ENCODE data around the gene FOXO6.

The FOXO6 gene

DNA sequence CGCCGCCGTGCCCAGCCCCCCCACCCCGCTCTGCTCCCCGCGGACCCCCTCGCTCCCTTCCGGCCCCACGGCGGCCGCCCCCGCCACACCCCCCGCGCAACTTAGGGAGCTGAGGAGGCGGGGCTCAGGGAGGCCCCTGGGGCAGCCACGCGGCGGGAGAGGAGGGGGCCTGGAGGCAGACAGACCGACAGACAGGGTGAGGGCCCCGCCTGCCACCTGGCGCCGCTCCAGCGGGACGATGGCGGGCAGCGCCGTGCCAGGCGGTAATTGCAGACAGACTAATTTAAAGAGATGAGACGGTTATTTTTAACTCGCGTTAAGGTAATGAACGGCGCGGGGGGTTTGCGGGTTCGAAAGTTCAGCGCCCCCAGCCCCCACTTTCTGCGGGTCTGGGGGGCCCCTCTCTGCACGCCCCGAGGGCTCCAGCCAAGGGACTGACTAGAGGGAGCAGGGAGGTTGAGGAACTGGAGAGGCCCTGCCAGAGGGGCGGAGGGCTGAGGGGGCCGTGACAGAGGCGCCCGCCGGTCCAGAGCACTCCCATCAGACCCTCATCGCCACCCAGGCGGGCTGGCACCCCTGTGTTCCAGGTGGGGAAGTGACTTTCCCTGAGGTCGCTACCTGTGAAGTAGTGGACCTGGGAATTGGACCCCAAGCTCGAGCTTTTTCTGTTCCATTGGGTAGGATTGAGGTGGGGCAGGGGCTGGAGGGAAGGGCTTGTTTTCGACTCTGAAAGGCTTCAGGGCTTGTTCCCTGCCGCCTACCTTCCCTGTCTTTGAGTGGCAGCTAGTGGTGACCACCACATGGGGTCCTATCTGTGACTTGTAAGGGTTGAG, 5.4 kb downstream of the FOXO6 start:
- no peak for DNase-seq (ENCODE audit: low read depth in 2 of 2)

DNA sequence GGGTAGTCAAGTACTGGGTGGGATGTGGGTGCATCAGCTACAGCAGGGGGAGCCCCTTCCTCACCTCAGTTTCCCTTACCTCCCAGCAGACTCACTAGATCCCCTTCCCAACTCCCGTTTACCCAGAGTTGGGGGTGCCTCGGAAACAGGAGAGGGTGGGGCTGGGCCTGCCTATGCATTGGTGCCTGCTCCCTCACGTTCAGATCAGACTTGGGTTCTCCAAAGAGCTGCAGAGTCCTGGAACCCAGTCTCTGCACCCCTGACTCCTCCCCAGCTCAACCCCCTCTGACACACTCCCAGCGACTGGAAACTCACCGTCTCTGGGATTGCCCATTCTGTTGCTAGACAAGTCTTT, 6.0 kb downstream of the FOXO6 start:
- DNase-seq (ENCODE audit: low read depth in 2 of 2), result no peak

DNA sequence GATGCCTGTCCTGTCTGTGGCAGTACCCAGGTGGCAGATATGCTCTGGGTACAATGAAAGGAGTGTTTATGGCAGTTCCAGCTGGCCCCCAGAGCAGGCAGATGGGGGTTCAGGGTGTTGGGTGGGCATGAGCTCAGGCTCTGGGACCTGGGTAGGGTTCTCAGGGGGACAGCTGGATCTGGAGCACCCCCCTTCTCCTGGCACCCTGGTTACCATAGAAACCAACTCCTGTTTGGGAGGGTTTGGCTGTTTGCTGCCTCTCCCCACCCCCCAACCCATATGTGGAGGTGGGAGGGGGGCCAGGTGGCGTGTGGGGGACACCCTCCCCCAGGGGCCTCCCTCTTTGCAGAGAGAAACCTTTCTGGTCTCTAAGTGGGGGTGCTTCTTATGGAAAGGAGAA, 7.1 kb downstream of the FOXO6 start:
- no peak for DNase-seq (ENCODE audit: low read depth in 2 of 2)

DNA sequence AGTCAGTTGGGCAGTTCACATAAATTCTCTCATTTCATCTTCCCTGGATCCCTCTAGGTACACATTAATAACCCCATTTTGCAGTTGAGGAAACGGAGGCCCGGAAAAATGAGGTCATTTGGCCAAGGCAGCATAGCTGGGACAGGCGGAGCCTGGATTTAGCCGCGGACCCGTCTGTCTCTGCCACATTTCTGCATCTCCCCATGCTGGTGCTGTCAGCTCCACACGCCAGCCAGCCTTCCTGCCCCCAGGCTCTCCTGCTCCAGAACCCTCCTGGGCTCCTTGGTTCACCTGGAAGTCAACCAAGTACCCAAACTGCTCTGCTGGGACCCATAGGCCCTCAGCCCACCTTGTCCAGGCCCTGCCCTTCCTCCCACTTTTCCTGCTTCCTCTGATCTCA, 7.6 kb downstream of the FOXO6 start:
- no peak for DNase-seq (ENCODE audit: low read depth in 2 of 2)

DNA sequence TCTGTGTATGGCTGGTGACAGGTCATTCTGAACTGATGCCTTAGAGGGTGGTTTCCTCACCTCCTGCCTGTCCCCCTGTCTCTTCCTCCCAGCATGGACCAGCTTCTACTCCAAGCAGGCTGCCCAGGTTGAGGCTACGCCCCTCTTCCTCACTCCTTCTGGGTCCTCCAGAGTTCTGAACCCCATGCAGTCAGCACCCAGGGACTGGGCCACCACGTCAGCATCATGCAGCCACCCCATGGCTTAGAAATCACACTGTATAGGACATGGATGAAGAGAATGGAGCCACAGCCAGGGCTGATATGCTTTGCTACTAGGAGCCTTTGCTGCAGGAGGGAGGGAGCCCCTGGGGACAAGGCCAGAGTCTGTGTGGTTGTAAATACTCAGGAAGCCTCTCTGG, 8.3 kb downstream of the FOXO6 start:
- no peak for DNase-seq (ENCODE audit: low read depth in 2 of 2)

DNA sequence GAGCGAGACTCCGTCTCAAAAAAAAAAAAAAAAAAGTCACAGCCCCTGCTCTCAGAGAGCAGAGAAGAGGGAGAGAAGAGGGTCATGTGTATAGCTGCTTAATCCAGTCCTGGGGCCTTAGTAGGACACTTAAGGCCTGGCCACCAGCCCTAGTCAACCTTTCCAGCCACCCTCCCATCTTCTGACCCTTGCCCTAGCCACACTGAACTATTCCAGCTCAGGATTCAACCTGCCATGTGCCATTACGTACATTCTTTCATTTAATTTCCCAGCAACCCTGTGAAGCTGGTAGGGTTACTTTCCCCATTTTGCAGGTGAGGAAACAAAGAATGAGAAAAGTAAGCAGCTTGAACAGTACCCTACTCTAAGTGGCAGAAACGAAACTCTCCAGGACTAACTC, 9.0 kb downstream of the FOXO6 start:
- DNase-seq (ENCODE audit: low read depth in 2 of 2), result no peak

DNA sequence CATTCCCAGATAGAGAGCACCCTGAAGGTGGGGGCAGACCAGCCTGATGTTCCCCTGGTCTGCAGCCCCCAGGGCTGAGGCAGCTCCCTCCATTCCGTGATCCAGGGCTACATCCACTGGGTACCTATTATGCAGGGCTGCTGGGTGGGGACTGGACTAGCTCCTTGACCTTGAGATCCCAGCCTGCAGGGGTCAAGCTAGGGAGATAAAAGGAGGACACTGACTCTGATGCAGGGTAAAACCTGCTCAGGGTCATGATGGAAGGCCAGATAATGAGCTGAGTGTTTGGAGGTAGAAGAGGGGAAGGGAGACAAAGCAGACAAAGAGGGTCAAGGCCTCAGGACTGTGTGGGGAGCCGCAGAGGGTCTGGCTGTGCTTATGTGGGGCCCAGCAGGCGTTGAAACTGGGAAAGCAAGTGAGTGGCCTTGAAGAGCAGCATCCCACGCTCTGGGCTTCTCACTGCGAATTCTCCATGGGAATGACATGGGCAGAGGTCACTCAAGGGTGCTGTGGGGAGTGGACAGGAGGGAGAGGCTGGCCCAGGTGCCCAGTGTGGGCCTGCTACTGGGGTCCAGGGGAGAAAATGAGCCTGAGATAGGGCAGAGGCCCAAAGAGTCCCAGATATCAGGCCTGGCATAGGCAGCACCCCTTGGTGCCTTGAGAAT, 9.7 kb downstream of the FOXO6 start:
- no peak for DNase-seq (ENCODE audit: low read depth in 2 of 2)

DNA sequence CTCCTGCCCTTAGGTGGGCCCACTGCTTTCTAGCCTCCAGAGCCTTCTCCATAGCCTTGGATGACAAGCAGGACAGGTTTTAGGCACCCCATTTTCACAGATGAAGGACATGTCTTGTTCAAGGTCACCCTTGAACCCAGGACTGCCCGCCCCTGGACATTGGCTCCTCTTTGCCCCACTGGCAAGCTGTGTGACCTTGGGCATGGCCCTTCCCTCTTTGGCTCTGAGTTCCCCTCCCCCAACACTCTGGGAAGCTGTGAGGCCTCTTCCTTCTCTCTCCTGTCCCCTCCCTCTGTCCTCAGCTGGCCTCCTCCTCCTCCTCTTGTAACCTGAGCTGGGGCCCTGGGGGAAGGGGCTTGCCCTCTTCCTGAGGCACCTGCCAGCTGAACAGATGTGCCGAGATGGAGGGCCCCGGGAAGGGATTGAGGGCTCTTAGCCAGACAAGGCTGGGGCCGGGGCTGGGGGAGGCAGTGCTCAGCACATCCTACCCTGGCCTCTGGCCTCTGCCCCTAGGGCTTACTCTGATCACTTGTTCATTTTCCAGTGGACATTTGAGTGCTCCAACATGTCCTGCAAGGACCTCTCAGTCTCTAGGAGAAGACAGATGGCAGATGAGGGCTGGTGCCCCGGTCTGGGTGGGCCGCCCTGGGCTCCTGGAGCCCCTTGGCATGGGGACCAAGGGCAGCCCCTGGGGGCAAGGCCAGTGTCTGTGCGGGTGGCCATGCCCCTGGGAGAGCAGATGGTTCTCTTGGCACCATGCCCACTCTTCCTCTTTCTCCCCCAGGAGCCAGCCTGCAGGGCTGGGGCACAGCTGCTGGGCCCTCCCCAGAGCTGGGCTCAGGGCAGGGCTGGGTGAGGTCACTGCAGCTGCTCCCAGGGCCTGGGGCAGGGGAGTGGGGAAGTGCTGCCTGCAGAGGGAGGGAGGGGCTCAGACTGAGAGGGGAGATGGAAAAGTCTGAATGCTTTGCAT, 10.7 kb downstream of the FOXO6 start:
- no peak for DNase-seq (ENCODE audit: low read depth in 2 of 2)

DNA sequence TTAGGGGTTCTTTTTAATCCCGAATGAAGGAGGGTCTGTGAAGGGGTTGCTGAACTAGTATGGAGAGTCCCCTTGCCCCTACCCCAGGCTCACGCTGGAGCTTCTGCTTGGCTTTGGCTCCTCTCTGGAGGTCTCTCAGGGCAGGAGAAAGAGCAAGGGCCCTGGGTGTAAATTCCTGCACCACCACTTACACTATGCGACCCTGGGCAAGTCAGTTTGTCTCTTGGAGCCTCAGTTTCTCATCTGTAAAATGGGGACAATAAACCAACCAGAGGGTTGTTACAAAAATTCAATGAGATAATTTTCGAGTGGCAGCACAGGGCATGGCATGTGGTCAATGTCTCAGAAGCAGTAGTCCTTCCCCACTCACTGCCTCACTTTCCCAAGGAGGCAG, 11.4 kb downstream of the FOXO6 start:
- no peak for DNase-seq (ENCODE audit: low read depth in 2 of 2)

DNA sequence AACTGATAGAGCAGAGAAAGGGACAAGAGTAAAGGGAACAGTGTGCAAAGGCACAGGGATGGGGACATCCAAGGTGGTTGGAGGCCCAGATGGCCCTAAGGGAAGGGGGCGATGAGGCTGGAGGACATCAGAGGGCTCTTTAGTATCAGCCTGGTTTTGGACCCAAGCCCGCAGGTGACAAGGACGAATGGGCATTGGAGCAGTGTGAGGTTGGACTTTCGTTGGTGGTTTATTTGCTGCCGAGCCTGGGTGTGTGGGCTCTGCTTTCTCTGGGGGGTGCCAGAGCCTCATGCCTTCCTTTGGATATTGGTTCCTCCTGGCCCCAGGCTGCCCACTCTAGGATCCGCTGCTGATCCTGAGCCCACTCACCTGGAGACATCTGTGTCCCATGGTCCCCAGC, 12.1 kb downstream of the FOXO6 start:
- DNase-seq (ENCODE audit: low read depth in 2 of 2), result no peak

DNA sequence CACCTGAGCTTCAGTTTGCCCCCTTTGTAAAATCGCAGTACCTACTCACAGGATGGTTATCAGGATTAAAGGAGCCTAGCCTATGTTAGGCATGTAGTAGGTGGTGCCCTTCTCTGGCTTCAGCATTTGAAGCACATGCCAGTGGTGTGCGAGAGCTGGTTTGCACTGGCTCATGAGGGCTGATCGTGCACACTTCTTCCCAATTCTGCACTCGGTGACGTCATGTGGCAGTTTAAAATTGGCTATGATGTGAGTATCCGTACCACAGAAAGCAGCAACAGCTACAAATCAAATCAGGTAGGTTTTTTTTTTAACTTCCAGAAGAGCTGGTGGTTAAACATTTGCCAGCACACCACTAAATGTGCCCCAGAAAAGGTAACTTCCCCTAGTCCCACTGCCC, 13.5 kb downstream of the FOXO6 start:
- DNase-seq (ENCODE audit: low read depth in 2 of 2), result no peak

DNA sequence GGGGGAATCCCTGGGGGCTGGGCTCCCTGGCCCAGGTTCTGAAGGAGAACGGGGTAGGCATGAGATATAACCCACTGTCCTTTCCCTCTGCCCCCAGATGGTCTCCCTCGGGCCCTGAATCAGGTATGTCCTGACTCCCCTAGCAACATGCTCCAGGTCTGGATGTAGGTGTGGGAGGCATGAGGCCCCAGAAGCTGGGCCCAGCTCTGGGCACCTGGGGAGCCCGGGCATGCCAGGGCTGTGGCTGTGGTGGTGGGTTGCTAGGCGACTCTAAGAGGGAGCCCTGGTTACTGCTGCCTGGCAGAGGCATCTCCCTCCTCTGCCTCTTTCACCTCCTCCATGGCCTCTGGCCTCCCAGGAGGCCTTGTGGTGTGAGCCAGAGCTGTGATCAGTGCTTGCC, 16.2 kb downstream of the FOXO6 start:
- no peak for DNase-seq (ENCODE audit: low read depth in 2 of 2)

DNA sequence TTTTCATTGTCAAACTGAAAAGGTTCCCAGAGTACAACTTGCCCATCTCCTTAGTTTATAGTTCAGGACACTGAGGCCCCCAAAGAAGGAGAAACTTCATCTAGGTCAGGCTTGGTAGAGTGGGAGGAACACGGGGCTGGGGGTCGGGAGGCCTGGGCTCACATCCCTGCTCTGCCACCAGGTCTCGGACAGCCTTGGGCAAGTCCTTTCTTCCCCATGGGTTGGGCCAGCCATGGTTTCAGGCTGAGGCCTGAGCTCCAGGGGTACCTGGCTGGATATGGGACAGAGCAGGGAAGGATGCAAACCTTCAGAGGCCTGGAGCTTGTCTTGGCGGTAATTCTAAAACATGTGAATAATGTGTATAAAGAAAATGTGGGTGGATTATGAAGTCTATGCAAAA, 17.0 kb downstream of the FOXO6 start:
- DNase-seq (ENCODE audit: low read depth in 2 of 2), result no peak

DNA sequence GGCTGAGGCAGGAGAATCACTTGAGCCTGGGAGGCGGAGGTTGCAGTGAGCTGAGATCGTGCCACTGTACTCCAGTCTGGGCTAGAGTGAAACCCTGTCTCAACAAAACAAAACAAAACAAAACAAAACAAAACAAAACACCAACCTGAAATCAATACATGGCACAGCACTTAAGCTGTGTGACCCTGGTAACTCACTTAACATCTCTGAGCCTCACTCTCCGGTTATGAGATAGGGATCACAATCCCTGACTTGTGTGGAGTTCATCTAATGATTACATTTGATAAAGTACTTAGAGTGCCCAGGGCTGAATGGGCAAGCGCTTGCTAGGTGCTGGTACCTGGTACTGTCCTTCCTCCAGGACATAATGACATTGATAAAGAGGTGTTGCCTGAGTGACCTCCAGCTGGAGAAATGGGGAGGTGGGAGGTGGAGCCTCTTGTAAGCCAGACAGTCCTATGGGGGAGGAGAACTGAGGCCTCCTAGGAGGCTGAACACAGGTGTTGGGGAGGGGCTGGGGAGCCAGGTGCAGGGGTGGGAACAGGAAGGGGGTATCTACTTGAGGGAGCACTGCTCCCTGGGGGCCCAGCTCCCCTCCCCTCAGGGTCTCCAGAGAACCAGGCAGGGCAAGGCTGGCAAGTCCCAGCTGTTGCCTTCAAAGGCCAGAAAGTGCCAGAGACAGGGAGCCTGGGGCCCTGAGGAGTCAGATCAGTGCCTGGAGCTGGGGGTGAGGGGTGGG, 17.9 kb downstream of the FOXO6 start:
- DNase-seq (ENCODE audit: low read depth in 2 of 2), result no peak

DNA sequence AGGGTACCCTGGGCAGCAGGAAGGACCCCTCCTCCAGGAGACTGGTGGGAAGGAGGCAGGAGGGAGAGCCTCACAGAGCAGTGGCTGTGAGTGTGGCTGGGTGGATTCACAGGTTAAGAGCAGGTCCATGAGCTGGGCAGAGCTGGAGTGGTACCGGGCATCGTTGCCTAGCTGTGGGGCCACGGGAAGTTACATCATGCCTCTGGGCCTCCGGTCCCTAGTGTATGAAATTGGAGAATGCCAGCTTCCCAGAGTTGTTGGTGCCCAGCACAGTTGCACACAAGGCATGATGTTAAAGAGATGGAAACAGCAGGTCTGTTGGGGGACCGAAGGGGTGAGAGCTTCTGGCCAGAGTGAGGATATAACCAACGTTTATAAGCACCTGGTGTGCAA, 18.5 kb downstream of the FOXO6 start:
- no peak for DNase-seq (ENCODE audit: low read depth in 2 of 2)

DNA sequence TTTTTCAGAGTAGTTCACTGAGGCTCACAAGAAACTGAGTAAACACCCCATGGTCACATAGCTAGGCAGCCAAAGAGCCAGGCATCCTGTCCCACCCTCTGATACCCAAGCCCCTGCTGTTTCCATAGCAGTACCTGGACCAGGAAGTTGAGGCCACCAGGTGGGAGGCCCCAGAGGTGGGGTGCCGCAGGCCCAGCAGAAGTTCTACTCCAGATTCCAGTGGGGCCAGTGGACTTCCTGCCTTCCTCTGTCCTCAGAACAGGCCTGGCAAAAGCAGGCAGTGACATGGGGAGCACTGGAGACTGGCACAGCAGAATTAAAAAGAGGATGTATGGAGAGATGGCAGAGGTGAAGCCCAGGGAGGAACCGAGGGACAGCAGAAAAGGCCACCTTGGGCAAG, 19.0 kb downstream of the FOXO6 start:
- no peak for DNase-seq (ENCODE audit: low read depth in 2 of 2)

DNA sequence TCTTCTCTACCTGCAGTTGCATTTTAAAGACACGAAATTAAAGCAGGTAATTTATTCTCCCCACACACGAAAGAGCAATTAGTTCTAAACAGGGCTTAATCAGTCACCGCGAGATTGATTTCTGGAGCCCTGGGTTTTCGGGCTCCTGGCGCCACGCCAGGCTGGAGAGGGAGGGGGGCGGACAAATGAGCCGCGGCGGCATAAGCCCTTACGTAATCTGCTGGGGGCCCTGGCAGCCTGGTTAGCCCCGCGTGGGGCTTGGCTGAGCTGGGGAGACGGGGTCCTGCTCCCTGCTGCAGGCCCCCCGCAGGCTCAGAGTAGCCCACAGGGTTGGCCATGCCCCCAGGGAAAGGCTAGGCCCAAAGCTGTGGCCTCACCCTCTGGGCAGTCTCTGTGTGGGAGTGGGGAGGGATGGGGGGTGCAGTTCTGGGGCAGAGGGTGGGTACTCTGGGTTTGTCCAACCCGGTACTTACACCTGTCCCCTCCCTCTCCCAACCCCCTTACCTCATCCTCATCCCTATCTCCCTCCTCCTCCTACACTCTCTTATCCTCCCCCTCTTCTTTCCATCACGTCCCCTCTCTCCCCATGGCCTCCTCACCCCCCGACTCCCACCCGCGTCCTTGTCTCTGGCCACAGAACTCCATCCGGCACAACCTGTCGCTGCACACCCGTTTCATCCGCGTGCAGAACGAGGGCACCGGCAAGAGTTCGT, 19.9 kb downstream of the FOXO6 start:
- DNase-seq (ENCODE audit: low read depth in 2 of 2), result no peak

DNA sequence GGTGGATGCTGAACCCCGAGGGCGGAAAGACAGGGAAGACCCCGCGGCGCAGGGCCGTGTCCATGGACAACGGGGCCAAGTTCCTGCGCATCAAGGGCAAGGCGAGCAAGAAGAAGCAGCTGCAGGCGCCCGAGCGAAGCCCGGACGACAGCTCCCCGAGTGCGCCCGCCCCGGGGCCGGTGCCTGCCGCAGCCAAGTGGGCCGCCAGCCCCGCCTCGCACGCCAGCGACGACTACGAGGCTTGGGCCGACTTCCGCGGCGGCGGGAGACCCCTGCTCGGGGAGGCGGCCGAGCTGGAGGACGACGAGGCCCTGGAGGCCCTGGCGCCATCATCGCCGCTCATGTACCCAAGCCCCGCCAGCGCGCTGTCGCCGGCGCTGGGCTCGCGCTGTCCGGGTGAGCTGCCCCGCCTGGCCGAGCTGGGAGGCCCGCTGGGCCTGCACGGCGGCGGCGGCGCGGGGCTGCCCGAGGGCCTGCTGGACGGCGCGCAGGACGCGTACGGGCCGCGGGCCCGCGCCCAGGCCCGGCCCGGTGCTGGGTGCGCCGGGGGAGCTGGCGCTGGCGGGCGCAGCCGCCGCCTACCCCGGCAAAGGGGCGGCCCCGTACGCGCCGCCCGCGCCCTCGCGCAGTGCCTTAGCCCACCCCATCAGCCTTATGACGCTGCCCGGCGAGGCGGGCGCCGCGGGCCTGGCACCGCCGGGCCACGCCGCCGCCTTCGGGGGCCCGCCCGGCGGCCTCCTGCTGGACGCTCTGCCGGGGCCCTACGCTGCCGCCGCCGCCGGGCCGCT, 20.7 kb downstream of the FOXO6 start:
- DNase-seq (ENCODE audit: low read depth in 2 of 2), result no peak

DNA sequence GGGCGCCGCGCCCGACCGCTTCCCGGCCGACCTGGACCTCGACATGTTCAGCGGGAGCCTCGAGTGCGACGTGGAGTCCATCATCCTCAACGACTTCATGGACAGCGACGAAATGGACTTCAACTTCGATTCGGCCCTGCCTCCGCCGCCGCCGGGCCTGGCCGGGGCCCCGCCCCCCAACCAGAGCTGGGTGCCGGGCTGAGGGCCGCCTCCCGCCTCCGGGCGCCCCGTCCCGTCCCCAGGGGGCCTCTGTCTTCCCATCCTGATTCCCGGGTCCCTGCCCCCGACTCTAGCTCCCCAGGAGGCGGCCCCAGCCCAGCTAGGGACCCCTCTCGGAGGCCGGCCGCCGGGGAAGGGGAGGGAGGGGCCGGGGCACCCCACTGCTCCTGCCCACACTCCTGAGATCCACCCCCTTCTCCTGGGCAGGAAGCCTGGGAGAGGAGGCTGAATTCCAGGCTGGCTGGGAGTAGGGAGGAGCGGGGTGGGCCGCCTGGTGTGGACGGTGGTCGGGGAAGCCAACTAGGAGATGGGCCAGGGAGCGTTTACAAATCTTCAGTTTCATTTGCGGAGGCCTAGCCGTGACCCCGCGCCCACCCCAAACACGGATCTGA, 21.4 kb downstream of the FOXO6 start:
- no peak for DNase-seq (ENCODE audit: low read depth in 2 of 2)

All from stimulated activated CD4-positive, alpha-beta T cell treated with anti-CD3 and anti-CD28 coated beads, Interleukin-4, amount 100 ng/mL, for 48 hours (primary cell).